Frontal cortex (tissue), 4 donors: ENCODE data around the gene CELSR1. TPM values are rescaled to one million over a fixed set of nuclear protein-coding genes. Genes with fewer than 3 reads are reported as not detected.

ENCODE experiments used
- DNase-seq, 2 donors: peaks; one replicate each; pipeline ENCODE4 v3.0.0; 2012; ENCODE audit warnings: low spot score in 2 of 2
- FAIRE-seq: peaks from 2 replicates; lab custom pipeline; 2012; peaks lifted over from hg19 to GRCh38; lab: Jason Lieb, UNC
- total RNA-seq: library from RNA; depleted of rRNA; stranded (reverse); fragments of >200 nt; gene quantifications from one replicate; pipeline ENCODE4 v1.2.3, GENCODE V29; 2014
- donor health status: control.
- donor health status: control.
- donor health status: control.

The CELSR1 gene
- total RNA-seq, 1 donor from 2014 or later: 2.0 TPM

DNA sequence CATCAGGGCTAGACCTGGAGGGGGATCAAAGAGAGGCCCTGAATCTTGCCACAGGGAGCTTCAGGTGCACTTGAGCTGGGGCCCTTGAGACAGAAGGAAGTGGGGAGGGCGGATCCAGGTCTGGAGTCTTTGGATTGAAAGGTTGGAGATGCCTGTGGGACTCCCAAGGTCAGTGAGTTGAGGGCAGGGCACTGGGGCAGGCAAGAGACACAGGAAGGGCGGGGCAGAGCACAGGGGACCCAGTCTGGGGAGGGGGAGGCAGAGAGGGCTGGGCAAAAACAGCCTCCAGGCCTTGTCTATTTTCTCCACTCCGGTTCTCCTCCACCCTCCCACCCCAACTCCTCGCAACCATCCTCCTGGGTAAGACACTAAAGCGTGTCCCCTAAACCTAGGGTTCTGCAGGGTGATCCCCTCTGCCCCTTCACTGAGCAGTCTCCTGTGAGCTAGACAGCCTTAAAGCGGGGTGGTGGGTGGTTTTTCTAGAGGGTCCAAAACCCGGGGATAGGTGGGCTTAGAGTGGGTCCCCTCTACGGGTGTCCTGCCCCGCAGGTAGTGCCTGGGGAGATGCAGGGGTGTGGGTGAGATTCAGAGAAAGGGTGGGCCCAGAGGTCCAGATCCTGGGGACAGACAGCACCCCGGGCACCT is 38.6 kb upstream of the CELSR1 start:
- FAIRE-seq: no peak
- DNase-seq: no peak

DNA sequence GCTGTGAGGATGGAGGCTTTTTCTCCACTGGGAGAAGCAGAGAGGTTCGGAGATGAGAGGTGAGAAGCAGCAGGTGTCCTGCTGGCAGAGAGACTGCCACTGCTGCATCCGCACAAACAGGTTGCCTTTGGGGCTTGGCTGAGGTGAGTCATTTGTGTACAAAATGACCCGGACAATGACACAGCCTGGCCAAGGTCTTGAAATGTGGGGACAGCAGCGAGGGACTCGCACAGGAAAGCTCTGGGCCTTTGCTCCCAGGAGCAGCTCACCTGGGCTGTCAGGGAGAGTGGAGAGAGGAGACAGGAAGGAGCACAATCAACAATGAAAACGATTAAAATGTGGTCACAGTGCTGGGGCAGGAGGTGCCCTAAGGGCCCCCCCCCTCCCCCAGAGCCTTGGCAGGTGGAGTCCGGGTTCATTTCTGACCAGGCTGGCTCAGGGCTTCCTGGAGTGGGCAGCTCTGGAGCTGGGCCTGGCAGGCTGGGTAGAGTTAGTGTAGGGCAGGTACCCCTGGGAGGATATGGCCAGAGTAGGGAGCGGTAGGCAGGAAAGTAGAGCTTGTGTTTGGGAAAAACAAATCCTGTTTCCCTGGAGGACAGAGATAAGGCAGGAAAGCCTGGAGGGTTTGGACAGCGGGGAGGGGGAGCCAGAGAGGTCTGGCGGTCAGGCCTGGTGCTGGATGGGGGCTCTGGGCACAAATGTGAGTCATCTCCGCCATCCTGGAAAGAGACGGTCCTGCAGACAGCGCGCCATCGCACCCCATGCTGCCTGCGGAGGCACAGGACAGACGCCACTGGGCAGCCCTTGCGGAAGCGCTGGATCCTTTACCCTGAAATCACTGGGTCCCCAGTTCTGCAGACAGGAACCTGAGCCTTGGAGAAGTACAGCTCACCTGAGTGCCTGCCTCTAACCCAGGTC is 37.8 kb upstream of the CELSR1 start:
- no peak for FAIRE-seq
- no peak for DNase-seq

DNA sequence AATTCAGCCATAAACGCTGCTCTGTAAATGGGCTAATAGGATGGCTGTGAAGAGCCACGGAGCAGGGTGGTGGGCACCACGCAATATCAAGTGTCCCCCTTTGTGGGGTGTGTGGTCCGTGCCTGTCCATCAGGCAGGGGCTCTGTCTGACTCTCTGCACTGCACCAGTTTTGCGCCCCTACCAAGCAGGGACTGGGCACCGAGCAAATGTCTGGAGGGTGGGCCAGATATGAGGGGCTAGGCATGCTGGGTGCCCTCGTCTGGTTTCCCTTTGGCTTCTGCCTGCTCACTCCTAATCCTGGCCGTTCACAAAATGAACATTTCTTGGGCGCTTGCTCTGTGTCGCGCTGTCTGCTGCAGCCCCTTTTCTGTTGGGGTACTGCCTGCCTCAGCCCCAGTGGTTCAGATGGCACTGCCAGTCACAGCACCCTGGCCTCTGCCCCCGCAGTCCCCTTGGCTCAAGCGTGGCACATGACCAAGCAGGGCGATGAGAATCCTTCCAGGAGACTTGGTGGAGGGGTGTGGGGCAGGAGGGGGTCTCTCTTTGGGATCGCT is 37.1 kb upstream of the CELSR1 start:
- DNase-seq: no peak
- no peak for FAIRE-seq

DNA sequence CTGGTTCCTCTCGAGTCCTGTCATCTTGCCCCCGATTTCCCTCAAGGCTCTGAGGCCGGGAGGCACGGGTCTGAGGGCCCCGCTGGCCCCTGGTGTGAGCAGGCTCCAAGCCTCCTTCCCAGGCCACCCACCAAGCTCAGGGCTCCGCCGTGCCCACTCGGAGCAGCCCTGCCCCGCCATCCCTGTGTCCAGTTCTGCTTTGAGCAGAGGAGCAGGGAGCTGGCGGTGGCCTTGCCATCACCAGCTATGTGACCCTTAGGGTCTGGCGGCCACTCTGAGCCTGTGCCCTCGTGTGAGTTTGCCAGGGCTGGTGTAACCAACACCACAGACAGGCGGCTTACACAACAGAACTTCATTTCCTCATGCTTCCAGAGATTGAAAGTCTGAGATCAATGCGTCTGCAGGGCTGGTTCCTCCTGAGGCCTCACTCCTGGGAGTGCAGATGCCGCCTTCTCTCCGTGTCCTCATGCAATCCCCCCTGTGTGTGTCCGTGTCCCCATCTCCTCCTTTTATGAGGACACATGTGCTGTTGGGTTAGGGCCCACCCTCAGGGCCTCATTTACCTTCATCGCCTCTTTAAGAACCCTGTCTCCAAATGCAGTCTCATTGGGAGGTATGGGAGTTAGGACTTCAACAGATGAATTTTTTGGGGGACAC is 36.5 kb upstream of the CELSR1 start:
- DNase-seq (no peak), FAIRE-seq (no peak)

DNA sequence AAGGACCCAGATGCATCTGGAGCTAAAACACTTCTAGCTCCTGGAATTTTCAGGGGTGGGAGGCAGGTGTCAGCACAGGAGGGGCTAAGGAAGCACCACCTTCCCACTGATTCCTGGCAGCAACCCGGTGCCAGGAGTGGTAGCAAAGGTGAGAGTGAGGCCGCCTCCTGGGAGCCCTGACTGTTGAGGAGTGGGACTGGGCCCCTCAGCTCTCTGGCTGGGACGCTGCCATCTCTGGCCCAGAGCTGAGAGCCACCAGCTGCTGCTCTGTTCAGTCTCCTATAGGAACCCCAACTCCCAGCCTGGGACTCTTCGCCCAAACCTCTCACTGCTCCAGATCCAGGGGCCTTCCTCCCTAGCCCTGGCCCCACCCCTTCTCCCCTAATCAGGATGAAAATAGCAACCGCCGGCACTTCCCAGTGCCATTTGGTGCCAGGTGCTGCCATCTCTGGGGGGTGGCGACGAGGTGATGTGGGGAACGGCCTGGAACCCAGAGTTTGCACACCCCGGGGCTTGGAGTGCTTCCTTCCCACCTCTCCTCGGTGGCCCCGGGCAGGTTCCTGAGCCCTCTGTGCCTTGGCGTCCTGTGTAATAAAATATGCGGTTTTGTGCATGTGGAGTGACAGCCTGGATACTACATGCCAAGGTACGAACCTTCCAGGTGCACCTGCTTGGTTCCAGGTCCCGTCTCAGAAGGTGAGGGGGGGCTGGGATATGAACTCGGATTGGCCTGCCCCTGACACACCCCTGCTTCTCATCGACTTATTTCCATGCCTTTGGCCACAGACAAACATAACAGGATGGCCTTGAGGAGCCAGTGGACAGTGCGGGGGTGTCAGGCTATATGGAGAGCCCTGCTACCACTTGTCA is 35.7 kb upstream of the CELSR1 start:
- FAIRE-seq (no peak), DNase-seq (no peak)

DNA sequence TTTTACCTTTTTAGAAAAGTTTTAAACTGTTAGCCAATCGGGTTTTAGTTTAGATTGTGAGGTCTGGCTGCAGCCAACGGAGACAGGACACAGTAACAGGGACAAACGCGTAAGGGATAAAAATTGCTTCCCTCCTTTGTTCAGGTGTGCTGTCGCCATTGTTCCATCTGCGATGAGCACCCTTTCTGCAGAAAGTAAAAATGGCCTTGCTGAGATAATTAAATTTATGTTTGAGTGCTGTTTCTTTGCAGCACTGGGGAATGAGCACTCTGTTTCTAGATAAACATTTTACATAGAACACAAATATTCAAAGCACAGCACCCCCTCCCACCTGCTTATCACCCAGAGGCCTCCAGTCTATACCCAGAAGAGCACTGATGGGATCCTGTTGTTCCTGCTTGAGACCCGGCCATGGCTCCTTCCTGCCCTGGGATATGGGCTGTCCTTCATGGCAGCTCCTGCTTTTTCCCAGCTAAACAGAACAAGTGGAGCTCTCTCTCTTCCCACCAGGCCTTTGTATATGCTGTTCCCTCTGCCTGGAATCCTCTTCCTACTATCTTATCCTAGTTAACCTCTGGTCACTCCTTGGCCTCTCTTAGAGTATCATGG is 34.3 kb upstream of the CELSR1 start:
- DNase-seq (no peak), FAIRE-seq (no peak)

DNA sequence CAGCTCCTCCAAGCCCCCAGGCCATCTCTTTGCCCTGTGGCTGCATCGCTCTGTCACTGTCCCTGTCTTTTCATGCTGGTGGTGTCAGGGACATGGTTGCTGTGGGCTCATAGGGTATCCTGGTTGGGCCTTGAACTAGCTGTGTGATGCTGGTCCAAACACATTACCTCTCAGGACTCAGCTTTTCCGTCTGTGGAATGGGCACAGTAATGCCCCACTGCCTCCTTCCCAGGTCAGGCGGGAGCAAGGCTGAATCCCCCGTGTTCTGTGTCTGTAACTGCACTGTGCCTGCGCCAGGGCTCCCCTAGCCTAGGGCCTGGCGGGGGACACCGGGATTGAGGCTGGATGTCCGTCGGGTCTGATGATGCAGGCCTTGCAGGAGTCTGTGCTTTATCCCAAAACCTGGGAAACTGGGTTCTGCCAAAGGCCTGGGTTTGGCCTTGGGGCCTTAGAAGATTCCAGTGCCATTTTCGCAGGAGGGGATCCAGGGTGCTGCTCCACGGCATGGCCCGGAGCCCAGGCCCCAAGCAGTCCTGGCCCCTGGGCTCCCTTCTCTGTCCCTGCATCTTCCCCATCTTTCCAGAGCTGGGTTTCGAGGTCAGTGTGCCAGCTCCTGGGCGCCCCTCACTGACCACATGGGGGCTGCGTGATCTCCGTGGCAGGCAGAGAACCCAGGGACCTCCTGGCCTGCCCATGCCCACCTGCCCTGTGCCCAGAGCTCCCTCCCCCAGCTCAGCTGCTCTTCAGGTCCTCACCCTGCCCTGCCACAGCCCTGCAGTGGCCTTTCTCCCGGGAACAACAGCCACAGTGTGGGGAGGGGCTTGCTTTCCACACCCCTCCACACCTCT is 32.7 kb upstream of the CELSR1 start:
- FAIRE-seq: no peak

DNA sequence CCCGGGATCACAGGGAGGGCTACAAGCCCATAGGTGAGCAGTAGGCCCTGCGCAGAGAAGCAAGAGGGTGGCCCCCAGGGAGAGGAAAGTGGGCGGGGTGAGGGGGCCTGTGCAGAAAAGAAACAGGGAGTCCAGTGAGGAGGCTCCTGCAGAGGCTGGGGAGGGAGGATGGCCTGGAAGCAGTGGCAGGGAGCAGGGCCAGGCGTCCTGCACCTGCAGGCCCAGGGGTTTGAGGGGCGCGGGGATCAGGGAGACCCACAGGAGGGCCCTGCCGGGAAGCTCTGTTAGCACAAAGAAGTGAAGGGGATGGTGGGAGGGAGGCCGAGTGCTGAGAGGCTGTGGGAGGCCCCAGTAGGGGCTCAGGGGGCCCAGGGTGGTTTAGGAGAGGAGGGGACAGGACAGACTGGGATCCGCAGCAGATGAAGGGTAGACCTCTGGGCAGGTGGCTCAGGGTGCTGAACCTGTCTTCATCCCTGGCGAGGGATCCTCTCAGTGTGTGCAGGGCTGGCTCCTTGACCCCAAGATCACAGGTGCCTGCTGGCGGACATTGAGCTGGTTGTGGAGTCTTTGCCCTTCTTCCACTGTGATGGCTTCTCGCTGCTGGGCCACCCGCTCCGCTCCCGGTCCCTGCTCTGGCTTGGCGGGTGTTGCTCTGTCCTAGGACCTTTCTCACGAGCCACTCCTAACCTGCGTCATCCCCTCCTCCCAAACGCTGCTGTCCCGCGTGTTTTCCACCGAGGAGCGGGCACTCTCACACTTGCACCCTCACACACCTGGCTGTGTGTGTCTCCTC is 31.8 kb upstream of the CELSR1 start:
- DNase-seq (no peak), FAIRE-seq (no peak)

More for the DNA sequence above, 32.7 kb upstream of the CELSR1 start:
- no peak for DNase-seq

DNA sequence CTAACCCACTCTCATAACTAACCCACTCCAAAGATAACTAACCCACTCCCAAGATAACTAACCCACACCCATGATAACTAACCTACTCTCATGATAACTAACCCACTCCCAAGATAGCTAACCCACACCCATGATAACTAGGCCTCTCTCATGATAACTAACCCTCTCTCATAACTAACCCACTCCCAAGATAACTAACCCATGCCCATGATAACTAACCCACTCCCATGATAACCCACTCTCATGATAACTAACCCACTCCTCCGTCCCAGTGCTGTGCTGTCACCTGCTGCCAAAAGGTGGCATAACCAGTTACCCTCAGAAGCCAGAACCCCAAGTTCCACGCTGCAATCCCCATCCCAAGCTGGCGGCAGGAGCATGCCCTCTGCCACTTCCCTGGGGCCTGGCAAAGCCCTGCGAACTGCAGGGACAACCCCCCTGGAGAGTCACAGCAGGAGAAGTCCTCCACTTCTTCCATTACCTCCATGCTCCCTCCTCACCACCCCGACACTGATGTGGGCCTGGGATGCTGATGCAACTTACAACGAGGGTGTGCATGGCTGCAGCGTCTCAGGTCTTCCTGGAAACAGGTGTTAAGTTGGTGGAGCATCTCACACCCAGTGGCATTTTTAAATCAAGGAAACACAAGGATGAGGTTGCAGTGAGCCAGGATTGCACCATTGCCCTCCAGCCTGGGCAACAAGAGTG is 30.8 kb upstream of the CELSR1 start:
- no peak for FAIRE-seq
- DNase-seq: no peak

DNA sequence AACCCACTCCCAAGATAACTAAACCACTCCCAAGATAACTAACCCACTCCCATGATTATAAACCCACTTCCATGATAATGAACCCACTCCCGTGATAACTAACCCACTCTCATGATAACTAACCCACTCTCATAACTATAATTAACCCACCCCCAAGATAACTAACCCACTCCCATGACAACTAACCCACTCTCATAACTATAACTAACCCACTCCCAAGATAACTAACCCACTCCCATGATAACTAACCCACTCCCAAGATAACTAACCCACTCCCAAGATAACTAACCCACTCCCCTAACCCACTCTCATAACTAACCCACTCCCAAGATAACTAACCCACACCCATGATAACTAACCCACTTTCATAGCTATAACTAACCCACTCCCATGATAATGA is 30.1 kb upstream of the CELSR1 start:
- FAIRE-seq (no peak), DNase-seq (no peak)

DNA sequence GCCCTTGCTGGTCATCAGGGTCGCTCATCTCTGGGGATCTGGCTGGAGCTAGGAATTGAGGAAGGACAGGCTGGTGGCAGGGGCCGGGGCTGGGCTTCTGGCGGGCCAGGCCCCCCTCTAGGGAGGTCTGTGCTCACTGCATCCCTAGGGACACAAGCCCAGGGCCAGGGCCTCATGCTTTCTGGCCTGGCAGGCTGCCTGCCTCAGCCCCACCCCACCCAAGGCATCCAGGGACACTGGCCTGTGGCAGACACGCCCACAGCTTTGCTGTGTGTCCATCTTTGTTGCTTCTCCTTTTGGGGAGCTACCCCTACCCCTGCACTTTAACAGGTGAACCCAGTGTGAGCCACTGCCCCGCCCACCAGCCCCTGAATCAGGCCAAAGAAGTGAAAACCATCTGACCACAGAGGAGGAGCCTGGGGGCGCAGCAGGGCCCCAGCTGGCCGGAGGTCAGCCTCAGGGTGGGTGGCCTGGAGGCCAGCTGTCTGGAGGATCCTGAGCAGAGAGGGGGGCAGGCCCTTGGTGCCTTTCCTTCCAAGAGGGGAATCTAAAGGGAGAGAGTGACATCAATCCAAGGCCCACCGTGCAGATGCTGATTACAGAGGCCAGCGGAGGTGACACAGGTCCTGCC is 26.8 kb upstream of the CELSR1 start:
- FAIRE-seq (no peak), DNase-seq (no peak)

DNA sequence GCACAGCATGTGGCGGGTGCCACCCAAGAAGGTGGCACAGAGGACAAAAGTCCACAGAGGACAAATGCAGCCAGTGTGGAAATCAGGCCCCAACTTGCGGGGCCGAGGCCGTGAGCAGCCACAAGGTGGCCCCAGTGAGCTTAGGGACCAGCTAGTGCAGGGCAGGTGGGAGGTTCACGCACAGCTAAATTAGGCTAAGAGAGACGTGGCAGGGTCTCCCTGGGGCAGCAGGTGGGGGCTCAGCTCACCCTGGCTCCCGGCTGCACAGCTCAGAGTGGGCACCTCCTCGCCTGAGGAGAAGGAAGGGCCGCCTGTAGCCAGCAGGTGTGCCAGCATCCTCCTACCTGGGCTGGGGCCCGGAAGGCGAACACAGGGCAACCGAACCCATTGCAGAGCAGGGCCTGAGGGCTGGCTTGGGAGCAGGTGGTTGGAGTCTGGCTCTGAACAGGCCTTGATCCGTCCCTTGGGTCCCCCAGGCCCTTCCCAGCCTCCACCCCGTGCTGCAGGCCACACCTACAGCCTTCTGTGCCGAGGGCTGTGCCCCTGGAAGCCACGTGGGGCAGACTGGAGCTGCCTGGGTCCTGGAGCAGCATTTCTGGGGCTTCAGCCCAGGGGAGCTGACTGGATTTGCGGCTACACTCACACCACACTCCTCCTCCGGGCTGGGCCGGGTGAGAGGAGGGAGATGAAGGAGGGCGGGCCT is 26.1 kb upstream of the CELSR1 start:
- FAIRE-seq: no peak

DNA sequence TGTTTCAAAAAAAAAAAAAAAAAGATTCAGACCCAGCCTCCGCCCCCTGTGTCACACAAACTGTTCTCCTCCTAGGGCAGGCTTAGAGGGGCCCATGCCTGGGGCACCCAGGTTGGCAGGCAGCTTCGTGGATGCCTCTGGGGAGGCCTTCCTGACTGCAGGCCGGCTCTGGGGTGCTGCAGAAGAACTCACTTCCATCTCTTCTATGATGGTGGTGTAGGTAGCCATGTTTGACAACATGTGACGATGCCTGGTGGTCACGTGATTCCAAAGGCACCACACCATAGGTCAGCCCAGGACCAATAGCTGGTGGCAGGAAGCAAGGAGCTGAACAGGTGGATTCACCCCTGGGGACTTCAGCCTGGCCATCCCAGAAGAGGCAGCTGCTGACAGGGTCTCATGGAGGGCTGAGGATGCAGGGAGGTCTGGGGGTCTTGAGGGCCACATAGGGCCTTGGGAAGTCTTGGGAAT is 24.1 kb upstream of the CELSR1 start:
- DNase-seq (no peak), FAIRE-seq (no peak)

More for the DNA sequence above, 26.1 kb upstream of the CELSR1 start:
- peak in 1 of 2 donors; percentile 83 for DNase-seq

DNA sequence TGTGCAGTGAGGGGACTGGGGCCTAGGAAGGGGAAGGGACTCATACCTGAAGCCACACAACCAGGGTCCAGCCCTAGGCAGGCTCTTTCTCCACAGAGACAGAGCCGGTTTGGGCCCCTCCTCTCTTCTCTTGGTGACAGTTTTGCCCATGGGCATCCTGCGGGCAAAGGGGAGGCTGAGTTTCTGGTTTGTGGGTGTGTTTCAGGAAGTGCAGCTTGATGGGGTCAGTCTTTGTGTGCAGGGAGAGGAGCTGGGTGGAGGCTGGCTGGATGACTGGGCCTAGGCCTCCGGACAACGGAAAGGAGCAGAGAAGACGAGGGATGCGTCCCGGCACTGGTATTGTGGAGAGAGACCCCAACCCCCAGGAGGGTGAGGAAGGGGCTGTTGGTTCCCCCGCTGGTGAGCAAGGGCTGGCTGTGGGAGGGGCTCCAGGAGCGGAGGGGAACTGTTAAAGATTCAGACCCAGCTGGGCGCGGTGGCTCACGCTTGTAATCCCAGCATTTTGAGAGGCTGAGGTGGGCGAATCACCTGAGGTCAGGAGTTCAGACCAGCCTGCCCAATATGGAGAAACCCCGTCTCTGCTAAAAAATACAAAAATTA is 23.4 kb upstream of the CELSR1 start:
- no peak for FAIRE-seq
- no peak for DNase-seq

DNA sequence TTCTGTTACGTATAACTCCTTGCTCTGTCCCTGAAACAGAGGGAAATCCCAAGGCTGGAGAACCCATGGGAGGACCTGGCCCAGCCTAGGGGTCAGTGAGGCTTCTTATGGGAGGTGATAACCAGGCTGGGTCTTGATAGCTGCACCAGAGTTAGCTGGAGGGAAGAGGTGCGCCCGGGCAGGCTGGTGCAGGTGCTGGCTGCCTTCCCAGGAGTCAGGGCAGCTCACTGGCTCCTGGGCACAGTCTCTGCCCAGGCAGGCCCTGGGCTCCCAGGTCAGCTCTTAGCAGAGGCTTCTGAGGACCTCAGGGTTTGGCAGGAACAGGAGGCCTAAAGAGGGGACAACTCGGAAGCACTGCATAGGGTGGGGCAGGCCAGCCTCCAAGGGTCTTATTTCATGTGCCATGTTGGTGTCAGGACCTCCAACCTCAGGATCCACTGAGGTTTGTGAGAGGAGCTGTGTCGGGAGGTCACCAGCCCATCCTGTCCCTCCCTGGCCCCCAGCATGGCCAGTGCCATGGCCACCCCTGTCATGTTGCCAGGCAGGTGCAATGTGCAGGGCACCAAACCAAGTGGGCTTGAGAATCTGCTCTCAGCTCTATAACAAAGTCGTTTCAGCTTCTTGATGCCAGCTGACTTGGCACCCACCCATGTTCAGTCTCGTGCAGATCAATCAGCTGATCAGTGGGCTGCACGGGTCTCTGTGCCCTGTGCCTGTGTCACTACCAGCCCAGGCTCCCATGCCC is 20.5 kb upstream of the CELSR1 start:
- FAIRE-seq: no peak
- DNase-seq: no peak
